ENCODE results near the gene SLCO2B1. TPM values are rescaled to one million over a fixed set of nuclear protein-coding genes. Genes with fewer than 3 reads are reported as not detected.

Gene SLCO2B1
- total RNA-seq, 1 donor from 2014 or later = not detected

DNA sequence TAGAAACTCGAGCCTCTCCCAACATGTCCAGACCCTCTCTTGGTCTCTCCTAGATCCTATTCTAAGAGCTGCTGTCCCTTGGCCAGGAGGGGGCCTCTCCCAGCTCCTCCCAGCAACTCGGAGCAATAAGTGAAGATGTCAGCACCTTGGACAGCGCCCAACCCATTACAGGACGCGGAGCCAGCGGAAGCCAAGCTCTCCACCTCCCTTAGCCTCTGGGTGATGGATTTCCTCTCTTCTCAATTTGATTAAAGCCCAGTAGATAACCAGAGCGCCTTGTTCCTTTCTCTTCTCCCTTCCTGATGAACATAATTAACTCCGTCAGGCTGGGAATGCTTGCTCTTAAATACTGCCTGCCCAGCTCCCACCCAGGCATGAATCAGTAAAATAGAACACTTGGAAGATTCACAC is 63.5 kb downstream of the SLCO2B1 start:
- peak; percentile 96 for DNase-seq (ENCODE audit: low read depth, low spot score)
- H3K36me3 Mint-ChIP-seq (ENCODE audit: low read depth) = no peaks in the 10 kb centered on the region
- no peak overlapping the region for H3K27ac Mint-ChIP-seq (ENCODE audit: unreplicated experiment)
- no peak overlapping the region for H3K4me3 Mint-ChIP-seq
- no peaks in the 10 kb centered on the region for H3K4me1 Mint-ChIP-seq
- no peaks in the 10 kb centered on the region for H3K9me3 Mint-ChIP-seq
- TF ChIP-seq, protein P1, sequence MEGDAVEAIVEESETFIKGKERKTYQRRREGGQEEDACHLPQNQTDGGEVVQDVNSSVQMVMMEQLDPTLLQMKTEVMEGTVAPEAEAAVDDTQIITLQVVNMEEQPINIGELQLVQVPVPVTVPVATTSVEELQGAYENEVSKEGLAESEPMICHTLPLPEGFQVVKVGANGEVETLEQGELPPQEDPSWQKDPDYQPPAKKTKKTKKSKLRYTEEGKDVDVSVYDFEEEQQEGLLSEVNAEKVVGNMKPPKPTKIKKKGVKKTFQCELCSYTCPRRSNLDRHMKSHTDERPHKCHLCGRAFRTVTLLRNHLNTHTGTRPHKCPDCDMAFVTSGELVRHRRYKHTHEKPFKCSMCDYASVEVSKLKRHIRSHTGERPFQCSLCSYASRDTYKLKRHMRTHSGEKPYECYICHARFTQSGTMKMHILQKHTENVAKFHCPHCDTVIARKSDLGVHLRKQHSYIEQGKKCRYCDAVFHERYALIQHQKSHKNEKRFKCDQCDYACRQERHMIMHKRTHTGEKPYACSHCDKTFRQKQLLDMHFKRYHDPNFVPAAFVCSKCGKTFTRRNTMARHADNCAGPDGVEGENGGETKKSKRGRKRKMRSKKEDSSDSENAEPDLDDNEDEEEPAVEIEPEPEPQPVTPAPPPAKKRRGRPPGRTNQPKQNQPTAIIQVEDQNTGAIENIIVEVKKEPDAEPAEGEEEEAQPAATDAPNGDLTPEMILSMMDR (conservative IDR thresholded peaks at IDR 0.05) = peak; percentile 59
- peaks cover 63% of the 10 kb centered on the region for H3K27me3 Mint-ChIP-seq (ENCODE audit: low read depth)

GRCh38 chr11:75214843-75215242 is 63.9 kb downstream of the SLCO2B1 start:
- no peaks in the 10 kb centered on the region for H3K9me3 Mint-ChIP-seq
- DNase-seq (ENCODE audit: low read depth, low spot score) = no peak

DNA sequence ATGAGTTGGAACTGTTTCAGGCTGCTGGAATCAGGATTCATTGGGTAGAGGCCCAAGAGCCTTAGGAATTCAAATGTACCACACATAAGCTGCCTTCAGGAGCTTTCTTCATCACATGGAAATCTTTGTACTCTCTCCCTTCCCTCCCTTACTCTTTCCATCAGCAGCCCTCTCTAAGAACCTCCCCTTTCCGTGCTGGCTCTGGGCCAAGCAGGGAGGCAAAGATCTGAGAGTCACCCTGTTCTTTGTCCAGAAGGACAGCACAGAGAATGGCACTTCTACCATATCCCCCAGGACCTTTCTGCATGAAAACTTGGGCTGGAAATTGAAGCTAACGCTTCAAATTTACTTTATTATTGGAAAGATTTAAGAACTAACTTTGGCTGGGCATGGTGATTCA is 69.0 kb downstream of the SLCO2B1 start:
- Mint-ChIP-seq H3K4me1 (no peaks in the 10 kb centered on the region), H3K36me3 (ENCODE audit: low read depth) (no peaks in the 10 kb centered on the region), H3K27ac (ENCODE audit: unreplicated experiment) (no peak overlapping the region), H3K27me3 (ENCODE audit: low read depth) (peaks cover 48% of the 10 kb centered on the region), H3K4me3 (no peak overlapping the region), H3K9me3 (no peaks in the 10 kb centered on the region)
- no peak for DNase-seq (ENCODE audit: low read depth, low spot score)
- TF ChIP-seq, protein P1 (conservative IDR thresholded peaks at IDR 0.05) = no peak

More at GRCh38 chr11:75214843-75215242, 63.9 kb downstream of the SLCO2B1 start:
- H3K27me3 Mint-ChIP-seq (ENCODE audit: low read depth) = peaks cover 66% of the 10 kb centered on the region
- H3K4me3 Mint-ChIP-seq = no peak overlapping the region
- TF ChIP-seq, protein P1 (conservative IDR thresholded peaks at IDR 0.05) = no peak
- H3K4me1 Mint-ChIP-seq = no peaks in the 10 kb centered on the region
- no peak overlapping the region for H3K27ac Mint-ChIP-seq (ENCODE audit: unreplicated experiment)
- H3K36me3 Mint-ChIP-seq (ENCODE audit: low read depth) = no peaks in the 10 kb centered on the region

- Mint-ChIP-seq H3K27me3 (ENCODE audit: low read depth) (peaks cover 15% of the 10 kb centered on the region), H3K4me3 (no peak overlapping the region), H3K27ac (ENCODE audit: unreplicated experiment) (no peak overlapping the region), H3K4me1 (no peaks in the 10 kb centered on the region), H3K9me3 (no peaks in the 10 kb centered on the region), H3K36me3 (ENCODE audit: low read depth) (no peaks in the 10 kb centered on the region)
- TF ChIP-seq, protein P1 (conservative IDR thresholded peaks at IDR 0.05) = no peak
- DNase-seq (ENCODE audit: low read depth, low spot score) = no peak
These were observed 73.2 kb downstream of the SLCO2B1 start for GRCh38 chr11:75223954-75224643.

DNA sequence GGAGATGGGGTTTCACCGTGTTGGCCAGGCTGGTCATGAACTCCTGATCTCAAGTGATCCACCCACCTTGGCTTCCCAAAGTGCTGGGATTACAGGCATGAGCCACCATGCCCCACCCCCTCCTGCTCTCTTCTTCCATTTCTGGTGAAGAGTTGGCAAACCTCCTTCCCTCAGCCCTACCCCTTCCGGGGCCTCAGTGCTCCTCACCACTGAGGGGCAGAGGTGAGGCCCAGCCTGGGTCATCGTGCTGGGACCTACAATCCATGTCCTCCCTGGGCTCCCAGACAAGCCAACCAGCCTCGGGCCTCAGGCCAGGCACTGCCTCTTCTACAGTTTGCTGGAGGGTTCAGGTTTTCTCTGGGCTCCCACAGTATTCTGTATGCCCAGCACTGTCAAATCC is 74.9 kb downstream of the SLCO2B1 start:
- no peaks in the 10 kb centered on the region for H3K4me1 Mint-ChIP-seq
- H3K9me3 Mint-ChIP-seq = no peaks in the 10 kb centered on the region
- no peak overlapping the region for H3K4me3 Mint-ChIP-seq
- TF ChIP-seq, protein P1 (conservative IDR thresholded peaks at IDR 0.05) = no peak
- no peak for DNase-seq (ENCODE audit: low read depth, low spot score)
- H3K27me3 Mint-ChIP-seq (ENCODE audit: low read depth) = peaks cover 9% of the 10 kb centered on the region
- H3K27ac Mint-ChIP-seq (ENCODE audit: unreplicated experiment) = no peak overlapping the region
- H3K36me3 Mint-ChIP-seq (ENCODE audit: low read depth) = no peaks in the 10 kb centered on the region
